ENCODE measurements around the gene NUP98.

Gene NUP98

DNA sequence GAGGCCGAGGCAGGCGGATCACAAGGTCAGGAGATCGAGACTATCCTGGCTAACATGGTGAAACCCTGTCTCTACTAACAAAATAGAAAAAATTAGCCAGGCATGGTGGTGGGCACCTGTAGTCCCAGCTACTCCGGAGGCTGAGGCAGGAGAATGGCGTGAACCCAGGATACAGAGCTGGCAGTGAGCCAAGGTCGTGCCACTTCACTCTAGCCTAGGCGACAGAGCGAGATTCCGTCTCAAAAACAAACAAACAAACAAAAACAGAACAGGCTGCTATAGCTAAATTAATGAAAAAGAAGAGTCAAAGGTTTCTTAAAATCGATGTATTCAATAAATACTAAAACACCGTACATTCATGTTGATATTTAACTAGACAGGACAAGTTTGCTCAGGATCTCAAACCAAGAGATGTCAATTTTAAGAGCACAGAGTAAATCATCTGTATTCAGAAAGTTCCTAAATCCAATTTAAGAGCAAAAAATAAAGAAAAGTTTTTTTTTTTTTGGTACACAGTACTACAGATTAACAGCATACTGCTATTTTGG, 59.9 kb downstream of the NUP98 start:
- TF ChIP-seq, protein P1, sequence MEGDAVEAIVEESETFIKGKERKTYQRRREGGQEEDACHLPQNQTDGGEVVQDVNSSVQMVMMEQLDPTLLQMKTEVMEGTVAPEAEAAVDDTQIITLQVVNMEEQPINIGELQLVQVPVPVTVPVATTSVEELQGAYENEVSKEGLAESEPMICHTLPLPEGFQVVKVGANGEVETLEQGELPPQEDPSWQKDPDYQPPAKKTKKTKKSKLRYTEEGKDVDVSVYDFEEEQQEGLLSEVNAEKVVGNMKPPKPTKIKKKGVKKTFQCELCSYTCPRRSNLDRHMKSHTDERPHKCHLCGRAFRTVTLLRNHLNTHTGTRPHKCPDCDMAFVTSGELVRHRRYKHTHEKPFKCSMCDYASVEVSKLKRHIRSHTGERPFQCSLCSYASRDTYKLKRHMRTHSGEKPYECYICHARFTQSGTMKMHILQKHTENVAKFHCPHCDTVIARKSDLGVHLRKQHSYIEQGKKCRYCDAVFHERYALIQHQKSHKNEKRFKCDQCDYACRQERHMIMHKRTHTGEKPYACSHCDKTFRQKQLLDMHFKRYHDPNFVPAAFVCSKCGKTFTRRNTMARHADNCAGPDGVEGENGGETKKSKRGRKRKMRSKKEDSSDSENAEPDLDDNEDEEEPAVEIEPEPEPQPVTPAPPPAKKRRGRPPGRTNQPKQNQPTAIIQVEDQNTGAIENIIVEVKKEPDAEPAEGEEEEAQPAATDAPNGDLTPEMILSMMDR (IDR thresholded peaks at IDR 0.05; ENCODE audit: low read length, missing control alignments) = no peak
- DNase-seq (ENCODE audit: low read depth) = no peak
- H3K4me3 ChIP-seq (replicated peaks; ENCODE audit: low read depth, low read length) = no peak overlapping the region

- no peak overlapping the region for H3K4me3 ChIP-seq (replicated peaks; ENCODE audit: low read depth, low read length)
- TF ChIP-seq, protein P1 (IDR thresholded peaks at IDR 0.05; ENCODE audit: low read length, missing control alignments) = no peak
- DNase-seq (ENCODE audit: low read depth) = no peak
Observed at GRCh38 chr11:3736816-3737215, 60.5 kb downstream of the NUP98 start.

DNA sequence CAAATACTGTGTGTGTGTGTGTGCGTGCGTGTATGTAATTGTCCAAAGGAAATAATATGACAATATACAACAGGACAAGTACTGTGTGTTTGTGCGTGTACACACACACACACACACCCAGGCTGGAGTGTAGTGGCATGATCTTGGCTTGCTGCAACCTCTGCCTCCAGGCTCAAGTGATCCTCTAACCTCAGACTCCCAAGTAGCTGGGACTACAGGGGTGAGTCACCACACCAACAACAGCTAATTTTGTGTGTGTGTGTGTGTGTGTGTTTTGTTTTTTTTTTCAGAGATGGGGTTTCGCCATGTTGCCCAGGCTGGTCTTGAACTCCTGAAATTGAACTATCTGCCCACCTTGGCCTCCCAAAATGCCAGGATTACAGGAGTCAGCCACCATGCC, 61.5 kb downstream of the NUP98 start:
- peak; percentile 13 for DNase-seq (ENCODE audit: low read depth)
- TF ChIP-seq, protein P1 (IDR thresholded peaks at IDR 0.05; ENCODE audit: low read length, missing control alignments) = no peak
- no peak overlapping the region for H3K4me3 ChIP-seq (replicated peaks; ENCODE audit: low read depth, low read length)

- peak; percentile 66 for DNase-seq (ENCODE audit: low read depth)
- TF ChIP-seq, protein P1 (IDR thresholded peaks at IDR 0.05; ENCODE audit: low read length, missing control alignments) = no peak
- H3K4me3 ChIP-seq (replicated peaks; ENCODE audit: low read depth, low read length) = no peak overlapping the region
Observed at GRCh38 chr11:3732671-3733436, 64.5 kb downstream of the NUP98 start.

DNA sequence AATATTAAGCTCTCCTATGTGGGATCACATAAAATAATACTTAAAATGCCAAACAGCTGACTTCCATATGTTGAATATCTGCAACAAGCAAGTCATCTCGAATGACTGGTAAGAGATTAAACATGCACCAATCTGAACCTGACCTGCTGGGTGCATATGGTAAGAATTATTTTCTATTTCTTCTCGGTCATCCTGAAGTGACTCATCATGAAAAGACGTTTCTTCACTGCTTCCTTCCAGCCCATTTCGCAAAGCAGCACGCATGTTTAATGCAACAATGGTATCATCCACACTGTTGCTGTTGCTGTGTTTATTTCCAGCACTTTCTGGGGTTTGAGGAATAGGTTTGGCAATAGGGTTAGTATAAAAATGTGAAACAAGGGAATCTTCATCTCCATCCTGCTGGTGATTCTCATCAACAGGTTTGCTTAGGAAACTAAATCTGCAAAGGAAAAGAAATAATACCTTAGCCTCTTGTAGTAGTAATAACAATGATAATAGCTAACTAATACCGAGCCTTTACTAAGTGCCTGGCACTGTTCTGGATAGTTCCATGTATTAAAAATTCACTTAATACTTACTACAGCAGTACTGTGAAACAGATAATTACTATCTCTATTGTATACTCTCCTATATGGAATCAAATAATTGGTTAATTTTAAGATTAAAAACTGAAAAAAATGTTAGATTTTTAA, 74.2 kb downstream of the NUP98 start:
- DNase-seq (ENCODE audit: low read depth) = peak; percentile 97
- H3K4me3 ChIP-seq (replicated peaks; ENCODE audit: low read depth, low read length) = no peak overlapping the region
- TF ChIP-seq, protein P1 (IDR thresholded peaks at IDR 0.05; ENCODE audit: low read length, missing control alignments) = no peak

DNA sequence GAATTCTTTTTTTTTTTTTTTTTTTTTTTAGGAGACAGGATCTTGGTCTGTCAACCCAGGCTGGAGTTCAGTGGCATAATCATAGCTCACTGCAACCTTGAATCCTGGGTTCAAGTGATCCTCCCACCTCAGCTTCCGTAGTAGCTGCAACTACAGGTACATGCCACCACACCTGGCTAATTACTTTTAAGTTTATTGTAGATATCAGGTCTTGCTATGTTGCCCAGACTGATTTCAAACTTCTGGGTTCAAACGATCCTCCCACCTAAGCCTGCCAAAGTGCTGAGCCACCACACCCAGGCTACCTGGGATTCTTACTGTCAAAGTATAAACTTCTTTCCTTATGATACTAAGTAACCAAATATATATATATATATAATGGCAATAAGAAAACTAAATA, 75.3 kb downstream of the NUP98 start:
- H3K4me3 ChIP-seq (replicated peaks; ENCODE audit: low read depth, low read length) = no peak overlapping the region
- DNase-seq (ENCODE audit: low read depth) = no peak

More for the DNA sequence above, 75.3 kb downstream of the NUP98 start:
- TF ChIP-seq, protein P1 (IDR thresholded peaks at IDR 0.05; ENCODE audit: low read length, missing control alignments) = no peak

All from fibroblast of pulmonary artery (primary cell).